HepG2 (cell line): Measurements from ENCODE around the gene KLF13. TPM values are rescaled to one million over a fixed set of nuclear protein-coding genes. Genes with fewer than 3 reads are reported as not detected.
A peak's percentile ranks its signal among the peaks of the same experiment; 100 is the strongest.

Source experiments
- GABPA ChIP-seq, 2 experiments: IDR thresholded peaks; 2 replicates each; pipeline ENCODE4 v1.6.1; 2011 to 2016; ENCODE audit warnings: low read depth in 2 of 2, low read length in 1 of 2, missing biosample characterization in 1 of 2, missing genetic modification characterization in 1 of 2
- HNRNPL ChIP-seq: fragments of 200-400 bp; formaldehyde crosslinking; IDR thresholded peaks from 2 replicates; pipeline ENCODE4 v1.6.1; 2017; ENCODE audit warnings: mild to moderate bottlenecking, low read depth, low read length
- MXI1 ChIP-seq: IDR thresholded peaks from 3 replicates; pipeline ENCODE4 v1.6.1; 2012; ENCODE audit warnings: low read depth, low read length, inconsistent platforms, borderline replicate concordance
- NFYC ChIP-seq: IDR thresholded peaks from 2 replicates; pipeline ENCODE4 v1.6.1; 2016; ENCODE audit warnings: missing genetic modification reagents, missing compliant biosample characterization
- PHF21A ChIP-seq: sonication (generic); formaldehyde crosslinking; IDR thresholded peaks from 2 replicates; pipeline ENCODE4 v1.5.0; 2020; ENCODE audit warnings: mild to moderate bottlenecking, missing genetic modification reagents
- RBFOX2 ChIP-seq: fragments of 200-400 bp; formaldehyde crosslinking; IDR thresholded peaks from 2 replicates; pipeline ENCODE4 v1.6.1; 2017; ENCODE audit warnings: low read depth, mild to moderate bottlenecking, low read length
- RFX5 ChIP-seq: IDR thresholded peaks from 2 replicates; pipeline ENCODE4 v1.6.1; 2011; ENCODE audit warnings: low read depth, low read length, improper control_type of control experiment
- RNF2 ChIP-seq: fragments of 450-650 bp; conservative IDR thresholded peaks from 2 replicates; pipeline ENCODE4 v1.6.1; 2016; ENCODE audit warnings: low read depth
- TBX2 ChIP-seq: sonication (generic); formaldehyde crosslinking; IDR thresholded peaks from 2 replicates; pipeline ENCODE4 v1.5.0; 2020; ENCODE audit warnings: missing genetic modification reagents, mild to moderate bottlenecking, borderline replicate concordance
- TBX3 ChIP-seq: fragments of 450-650 bp; IDR thresholded peaks from 2 replicates; pipeline ENCODE4 v1.6.1; 2017; ENCODE audit warnings: antibody characterized with exemption, mild to moderate bottlenecking, inconsistent platforms, borderline replicate concordance
- TMF1 ChIP-seq: sonication (generic); formaldehyde crosslinking; IDR thresholded peaks from 2 replicates; pipeline ENCODE4 v1.8.1; 2022; ENCODE audit warnings: low read depth, missing genetic modification reagents
- ZFY ChIP-seq: sonication (generic); formaldehyde crosslinking; IDR thresholded peaks from 2 replicates; pipeline ENCODE4 v1.4.0; 2020; ENCODE audit warnings: missing genetic modification reagents
- ZKSCAN1 ChIP-seq: fragments of 150-350 bp; IDR thresholded peaks from 2 replicates; pipeline ENCODE4 v1.6.1; 2014; ENCODE audit warnings: low read length
- ZNF136 ChIP-seq: sonication (generic); formaldehyde crosslinking; IDR thresholded peaks from 2 replicates; pipeline ENCODE4 v1.8.1; 2022; ENCODE audit warnings: low read depth, mild to moderate bottlenecking, moderate library complexity, missing genetic modification reagents
- ZNF562 ChIP-seq: sonication (generic); formaldehyde crosslinking; IDR thresholded peaks from 2 replicates; pipeline ENCODE4 v1.8.0; 2022; ENCODE audit warnings: missing genetic modification reagents, borderline replicate concordance
- ZNF652 ChIP-seq: IDR thresholded peaks from 2 replicates; pipeline ENCODE4 v1.6.1; 2016; ENCODE audit warnings: low read depth, borderline replicate concordance
- polyA plus RNA-seq, 8 experiments: library from polyadenylated mRNA; depleted of rRNA in 3 of 8; stranded (reverse) in 7 of 8; unstranded in 1 of 8; fragments of >200 nt; fragmentation: Illumina TruSeq in 4 of 8; extraction: Trizol in 4 of 8; gene quantifications; 2 replicates each; pipeline versions ENCODE4 v1.2.1 to v1.2.3, GENCODE V29; 2011 to 2016; ENCODE audit warnings: low read depth in 4 of 8, missing spikeins in 1 of 8, mixed read lengths in 1 of 8; ENCODE audit not compliant: insufficient read depth in 1 of 8
- total RNA-seq, 5 experiments: library from RNA; depleted of rRNA; stranded (reverse); fragments of >200 nt; fragmentation: Illumina TruSeq; extraction: Trizol; gene quantifications; 2 replicates each; pipeline ENCODE4 v1.2.3, GENCODE V29; 2016; ENCODE audit warnings: low read depth in 1 of 5
- TF ChIP-seq, protein P1 (sequence below): sonication (generic); formaldehyde crosslinking; IDR thresholded peaks from 2 replicates; pipeline ENCODE4 v1.5.0; 2020; ENCODE audit warnings: mild to moderate bottlenecking, missing genetic modification reagents, borderline replicate concordance
- TF ChIP-seq, protein P2 (sequence below): sonication (generic); formaldehyde crosslinking; IDR thresholded peaks from 2 replicates; pipeline ENCODE4 v1.4.0; 2020; ENCODE audit warnings: missing genetic modification reagents
- TF ChIP-seq, protein P3 (sequence below): sonication (generic); formaldehyde crosslinking; IDR thresholded peaks from 2 replicates; pipeline ENCODE4 v1.4.0; 2020; ENCODE audit warnings: mild to moderate bottlenecking, missing genetic modification reagents

Gene KLF13
- total and polyA plus RNA-seq, 2 of the 13 experiments (the other 11 are each of a cell fraction or from before 2014, with no cell fraction given) = 16.8 to 25.1 TPM

DNA sequence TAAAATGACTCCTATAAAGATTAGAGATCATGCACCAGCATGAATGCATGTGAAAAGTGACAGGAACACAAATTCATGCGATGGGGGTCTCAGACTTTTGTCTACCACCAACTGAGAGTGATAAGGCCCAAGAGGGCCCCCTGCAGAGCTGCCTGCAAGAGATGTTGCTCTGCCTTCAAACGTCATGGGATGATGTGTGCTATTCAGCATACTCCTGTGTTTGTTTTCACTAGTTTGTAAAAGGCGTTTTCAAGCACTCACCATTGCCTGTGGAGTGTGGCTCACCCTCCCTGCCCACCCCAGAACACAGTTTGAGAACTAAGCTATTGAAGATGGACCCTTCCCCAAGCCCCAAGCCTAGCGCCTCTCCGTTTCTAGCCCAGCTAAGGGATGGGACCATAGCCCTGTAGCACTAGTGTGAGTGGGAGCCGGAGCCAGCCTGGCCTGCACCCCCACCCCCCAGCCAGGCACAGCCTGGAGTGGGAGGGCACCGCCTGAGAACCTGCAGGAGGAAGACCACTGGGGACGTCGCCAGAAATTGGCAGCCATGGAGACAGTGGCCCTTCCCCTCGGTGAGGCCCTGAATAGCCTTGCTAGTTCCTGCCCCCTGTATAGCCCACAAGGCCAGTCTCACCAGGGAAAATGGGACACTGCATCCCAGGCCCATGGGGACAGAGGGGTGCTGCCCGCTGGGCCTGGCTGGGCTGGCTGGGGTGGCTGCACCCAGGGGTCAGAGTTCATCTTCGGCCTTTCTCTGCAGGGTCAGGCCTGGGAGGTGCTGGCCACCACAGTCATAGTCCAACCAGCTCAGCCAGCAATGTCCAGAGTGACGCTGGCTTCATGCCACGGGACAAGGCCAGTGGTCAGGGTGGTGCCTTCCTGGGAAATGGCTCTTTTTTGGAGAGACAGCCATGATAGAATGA, 22.6 kb upstream of the KLF13 start (continued):
- TF ChIP-seq, protein P1, sequence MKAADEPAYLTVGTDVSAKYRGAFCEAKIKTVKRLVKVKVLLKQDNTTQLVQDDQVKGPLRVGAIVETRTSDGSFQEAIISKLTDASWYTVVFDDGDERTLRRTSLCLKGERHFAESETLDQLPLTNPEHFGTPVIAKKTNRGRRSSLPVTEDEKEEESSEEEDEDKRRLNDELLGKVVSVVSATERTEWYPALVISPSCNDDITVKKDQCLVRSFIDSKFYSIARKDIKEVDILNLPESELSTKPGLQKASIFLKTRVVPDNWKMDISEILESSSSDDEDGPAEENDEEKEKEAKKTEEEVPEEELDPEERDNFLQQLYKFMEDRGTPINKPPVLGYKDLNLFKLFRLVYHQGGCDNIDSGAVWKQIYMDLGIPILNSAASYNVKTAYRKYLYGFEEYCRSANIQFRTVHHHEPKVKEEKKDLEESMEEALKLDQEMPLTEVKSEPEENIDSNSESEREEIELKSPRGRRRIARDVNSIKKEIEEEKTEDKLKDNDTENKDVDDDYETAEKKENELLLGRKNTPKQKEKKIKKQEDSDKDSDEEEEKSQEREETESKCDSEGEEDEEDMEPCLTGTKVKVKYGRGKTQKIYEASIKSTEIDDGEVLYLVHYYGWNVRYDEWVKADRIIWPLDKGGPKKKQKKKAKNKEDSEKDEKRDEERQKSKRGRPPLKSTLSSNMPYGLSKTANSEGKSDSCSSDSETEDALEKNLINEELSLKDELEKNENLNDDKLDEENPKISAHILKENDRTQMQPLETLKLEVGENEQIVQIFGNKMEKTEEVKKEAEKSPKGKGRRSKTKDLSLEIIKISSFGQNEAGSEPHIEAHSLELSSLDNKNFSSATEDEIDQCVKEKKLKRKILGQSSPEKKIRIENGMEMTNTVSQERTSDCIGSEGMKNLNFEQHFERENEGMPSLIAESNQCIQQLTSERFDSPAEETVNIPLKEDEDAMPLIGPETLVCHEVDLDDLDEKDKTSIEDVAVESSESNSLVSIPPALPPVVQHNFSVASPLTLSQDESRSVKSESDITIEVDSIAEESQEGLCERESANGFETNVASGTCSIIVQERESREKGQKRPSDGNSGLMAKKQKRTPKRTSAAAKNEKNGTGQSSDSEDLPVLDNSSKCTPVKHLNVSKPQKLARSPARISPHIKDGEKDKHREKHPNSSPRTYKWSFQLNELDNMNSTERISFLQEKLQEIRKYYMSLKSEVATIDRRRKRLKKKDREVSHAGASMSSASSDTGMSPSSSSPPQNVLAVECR (CRISPR knock-in tag) = peak; percentile 16; the same call in 1 of the 2 replicates
- TF ChIP-seq PHF21A (CRISPR knock-in tag) (peak; percentile 71), NFYC (CRISPR knock-in tag) (no peak), TBX2 (CRISPR knock-in tag) (no peak), ZNF652 (CRISPR knock-in tag) (no peak), ZNF136 (CRISPR knock-in tag) (no peak), MXI1 (no peak), ZNF562 (CRISPR knock-in tag) (no peak), HNRNPL (0 out of 2 replicates have a peak, but pooled peaks have one; percentile 44), RBFOX2 (no peak), ZKSCAN1 (no peak), TBX3 (no peak), RNF2 (no peak), GABPA (IDR thresholded peaks at IDR 0.05; ENCODE audit: low read depth, low read length) (no peak), GABPA (CRISPR knock-in tag; IDR thresholded peaks at IDR 0.05; ENCODE audit: low read depth) (no peak), TMF1 (CRISPR knock-in tag) (no peak), RFX5 (no peak), ZFY (CRISPR knock-in tag) (peak; percentile 65)
- TF ChIP-seq, protein P2, sequence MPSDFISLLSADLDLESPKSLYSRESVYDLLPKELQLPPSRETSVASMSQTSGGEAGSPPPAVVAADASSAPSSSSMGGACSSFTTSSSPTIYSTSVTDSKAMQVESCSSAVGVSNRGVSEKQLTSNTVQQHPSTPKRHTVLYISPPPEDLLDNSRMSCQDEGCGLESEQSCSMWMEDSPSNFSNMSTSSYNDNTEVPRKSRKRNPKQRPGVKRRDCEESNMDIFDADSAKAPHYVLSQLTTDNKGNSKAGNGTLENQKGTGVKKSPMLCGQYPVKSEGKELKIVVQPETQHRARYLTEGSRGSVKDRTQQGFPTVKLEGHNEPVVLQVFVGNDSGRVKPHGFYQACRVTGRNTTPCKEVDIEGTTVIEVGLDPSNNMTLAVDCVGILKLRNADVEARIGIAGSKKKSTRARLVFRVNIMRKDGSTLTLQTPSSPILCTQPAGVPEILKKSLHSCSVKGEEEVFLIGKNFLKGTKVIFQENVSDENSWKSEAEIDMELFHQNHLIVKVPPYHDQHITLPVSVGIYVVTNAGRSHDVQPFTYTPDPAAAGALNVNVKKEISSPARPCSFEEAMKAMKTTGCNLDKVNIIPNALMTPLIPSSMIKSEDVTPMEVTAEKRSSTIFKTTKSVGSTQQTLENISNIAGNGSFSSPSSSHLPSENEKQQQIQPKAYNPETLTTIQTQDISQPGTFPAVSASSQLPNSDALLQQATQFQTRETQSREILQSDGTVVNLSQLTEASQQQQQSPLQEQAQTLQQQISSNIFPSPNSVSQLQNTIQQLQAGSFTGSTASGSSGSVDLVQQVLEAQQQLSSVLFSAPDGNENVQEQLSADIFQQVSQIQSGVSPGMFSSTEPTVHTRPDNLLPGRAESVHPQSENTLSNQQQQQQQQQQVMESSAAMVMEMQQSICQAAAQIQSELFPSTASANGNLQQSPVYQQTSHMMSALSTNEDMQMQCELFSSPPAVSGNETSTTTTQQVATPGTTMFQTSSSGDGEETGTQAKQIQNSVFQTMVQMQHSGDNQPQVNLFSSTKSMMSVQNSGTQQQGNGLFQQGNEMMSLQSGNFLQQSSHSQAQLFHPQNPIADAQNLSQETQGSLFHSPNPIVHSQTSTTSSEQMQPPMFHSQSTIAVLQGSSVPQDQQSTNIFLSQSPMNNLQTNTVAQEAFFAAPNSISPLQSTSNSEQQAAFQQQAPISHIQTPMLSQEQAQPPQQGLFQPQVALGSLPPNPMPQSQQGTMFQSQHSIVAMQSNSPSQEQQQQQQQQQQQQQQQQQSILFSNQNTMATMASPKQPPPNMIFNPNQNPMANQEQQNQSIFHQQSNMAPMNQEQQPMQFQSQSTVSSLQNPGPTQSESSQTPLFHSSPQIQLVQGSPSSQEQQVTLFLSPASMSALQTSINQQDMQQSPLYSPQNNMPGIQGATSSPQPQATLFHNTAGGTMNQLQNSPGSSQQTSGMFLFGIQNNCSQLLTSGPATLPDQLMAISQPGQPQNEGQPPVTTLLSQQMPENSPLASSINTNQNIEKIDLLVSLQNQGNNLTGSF (CRISPR knock-in tag) = no peak
- TF ChIP-seq, protein P3, sequence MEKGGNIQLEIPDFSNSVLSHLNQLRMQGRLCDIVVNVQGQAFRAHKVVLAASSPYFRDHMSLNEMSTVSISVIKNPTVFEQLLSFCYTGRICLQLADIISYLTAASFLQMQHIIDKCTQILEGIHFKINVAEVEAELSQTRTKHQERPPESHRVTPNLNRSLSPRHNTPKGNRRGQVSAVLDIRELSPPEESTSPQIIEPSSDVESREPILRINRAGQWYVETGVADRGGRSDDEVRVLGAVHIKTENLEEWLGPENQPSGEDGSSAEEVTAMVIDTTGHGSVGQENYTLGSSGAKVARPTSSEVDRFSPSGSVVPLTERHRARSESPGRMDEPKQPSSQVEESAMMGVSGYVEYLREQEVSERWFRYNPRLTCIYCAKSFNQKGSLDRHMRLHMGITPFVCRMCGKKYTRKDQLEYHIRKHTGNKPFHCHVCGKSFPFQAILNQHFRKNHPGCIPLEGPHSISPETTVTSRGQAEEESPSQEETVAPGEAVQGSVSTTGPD (CRISPR knock-in tag) = no peak
